ENCODE data around the gene TSPAN18.

- TF ChIP-seq CTCF (conservative IDR thresholded peaks at IDR 0.05; ENCODE audit: low read length) (no peak), EZH2phosphoT487 (IDR thresholded peaks at IDR 0.05; ENCODE audit: borderline replicate concordance) (no peak)
Measured at GRCh38 chr11:44868021-44868420, 141.3 kb downstream of the TSPAN18 start.
